GM21576 (cell line): ENCODE results near the gene OR13J1.
A peak's percentile ranks its signal among the peaks of the same experiment; 100 is the strongest.

Source experiments
- ATAC-seq: cut with Tn5 transposase; IDR thresholded peaks from one replicate; pipeline ENCODE4 v1.9.1; 2021; ENCODE audit warnings: mild to moderate bottlenecking, moderate library complexity; ENCODE audit not compliant: unreplicated experiment

OR13J1 gene

DNA sequence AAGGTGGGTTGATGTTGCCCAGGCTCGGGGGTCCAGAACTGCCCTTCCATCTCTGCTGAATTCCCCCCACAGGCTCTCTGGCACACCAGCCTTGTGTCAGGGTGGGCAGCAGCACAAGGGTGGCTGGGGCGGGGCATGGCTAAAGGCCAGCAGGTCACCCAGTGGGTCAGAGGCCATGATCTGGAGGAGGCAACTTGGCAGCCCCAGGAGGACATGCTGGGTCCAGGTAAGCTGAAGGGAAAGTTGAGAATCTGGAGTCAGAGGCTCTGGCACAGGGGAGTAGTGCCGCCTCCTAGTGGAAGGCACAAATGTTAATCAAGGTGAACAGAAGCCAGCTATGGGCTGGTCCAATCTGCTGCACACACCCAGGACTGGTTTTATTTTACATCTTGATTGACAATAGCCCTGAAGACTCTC, 35.0 kb downstream of the OR13J1 start:
- no peak for ATAC-seq

GRCh38 chr9:35834260-35835215, 35.7 kb downstream of the OR13J1 start:
- ATAC-seq: no peak

DNA sequence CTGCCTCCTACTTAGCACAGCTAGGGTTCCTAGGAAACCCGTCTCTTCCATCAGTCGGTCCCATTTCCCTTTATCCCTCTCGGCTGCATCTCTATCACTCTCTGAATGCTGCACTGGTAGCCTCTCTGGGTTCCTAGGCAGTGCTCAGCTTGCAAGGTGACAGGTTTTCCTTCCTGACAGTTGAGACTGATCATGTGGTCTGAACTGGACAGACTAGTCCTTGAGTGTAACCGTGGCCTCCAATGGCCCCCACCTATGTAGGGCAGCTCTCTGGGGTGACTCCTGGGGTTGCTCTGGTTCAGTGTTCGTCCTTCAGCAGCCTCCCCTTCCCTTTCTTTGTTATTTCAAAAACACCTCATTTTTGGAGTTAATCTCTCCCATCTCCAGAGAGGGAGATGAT, 37.4 kb downstream of the OR13J1 start:
- ATAC-seq: no peak

DNA sequence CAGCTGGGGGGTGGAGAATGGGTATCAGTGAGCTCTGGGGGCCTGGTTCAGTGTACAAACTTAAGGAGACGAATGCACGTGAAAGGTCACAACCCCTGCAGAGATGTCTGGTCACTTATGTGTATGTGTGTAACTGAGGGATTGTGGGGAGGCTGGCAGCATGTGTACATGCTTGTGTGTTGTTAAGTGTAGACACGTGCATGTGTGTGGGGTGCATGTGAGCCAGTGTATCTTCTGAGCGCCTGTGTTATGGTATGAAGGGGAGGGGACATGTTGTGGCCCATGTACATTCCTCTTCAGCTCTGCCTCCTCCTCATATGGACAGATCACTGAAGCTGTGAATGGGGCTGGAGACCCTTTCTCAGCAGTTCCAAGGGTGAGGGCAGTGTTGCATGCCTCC, 39.2 kb downstream of the OR13J1 start:
- no peak for ATAC-seq

- no peak for ATAC-seq
Observed at GRCh38 chr9:35829764-35830096, 40.5 kb downstream of the OR13J1 start.

DNA sequence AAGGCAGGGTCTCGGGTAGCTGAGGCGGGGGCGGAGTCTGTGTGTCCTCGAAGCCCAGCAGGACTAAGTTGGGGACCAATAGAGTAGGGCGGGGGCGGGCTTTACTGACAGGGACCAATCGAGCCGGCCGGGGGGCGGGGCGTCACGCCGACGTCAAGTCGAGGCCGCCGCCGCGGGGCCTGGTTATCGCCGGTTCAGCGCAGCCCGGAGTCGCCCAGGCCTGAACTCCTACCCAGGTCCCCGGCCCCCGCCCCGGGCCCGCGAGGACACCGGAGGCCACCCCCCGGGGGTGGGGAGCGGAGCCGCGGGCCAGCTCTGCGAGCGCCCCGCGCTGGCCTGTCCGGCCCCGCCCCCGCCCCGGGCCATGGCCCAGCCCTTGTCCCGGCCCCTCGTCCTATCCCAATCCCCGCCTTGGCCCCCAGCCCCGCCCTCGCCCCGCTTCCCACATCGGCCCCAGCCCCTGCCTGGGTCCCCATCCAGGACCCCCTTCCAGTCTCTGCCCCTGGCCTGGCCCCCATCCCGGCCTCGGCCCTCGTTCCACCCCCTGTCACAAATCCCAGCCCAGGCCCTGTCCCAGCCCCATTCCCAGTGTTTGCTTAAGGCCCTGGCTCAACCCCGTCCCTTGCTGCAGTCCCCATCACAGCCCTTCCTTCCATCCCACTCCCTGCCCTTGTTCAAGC, 41.0 kb downstream of the OR13J1 start, which contains the start of gene TMEM8B:
TMEM8B (plus strand) TSS at position 145 of the 680 bp plus-strand sequence; CDS start at position 365, 220 bp downstream.
- peak; percentile 77 for ATAC-seq

DNA sequence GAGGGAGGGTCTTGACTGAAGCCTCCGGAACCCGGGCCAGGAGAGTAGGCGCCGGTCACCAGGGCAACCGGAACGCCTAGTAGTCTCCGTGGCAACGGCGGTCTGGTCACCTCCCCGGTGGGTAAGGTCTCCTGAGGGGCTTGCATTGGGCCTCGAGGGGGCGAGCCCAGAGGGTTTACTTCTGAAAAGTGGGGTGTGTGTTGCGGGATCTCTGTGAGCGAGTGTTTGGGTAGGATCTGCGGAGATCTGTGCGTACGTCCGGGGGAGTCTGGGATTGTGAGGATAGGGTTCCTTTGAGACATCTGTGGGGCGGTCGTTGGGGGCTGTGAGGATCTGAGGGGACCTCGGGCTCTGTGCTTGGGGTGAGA, 41.5 kb downstream of the OR13J1 start, which contains the start of gene FAM221B:
FAM221B (minus strand) TSS at position 17 of the 368 bp plus-strand sequence. CDS start 2,571 bp downstream, outside the sequence.
- no peak for ATAC-seq

DNA sequence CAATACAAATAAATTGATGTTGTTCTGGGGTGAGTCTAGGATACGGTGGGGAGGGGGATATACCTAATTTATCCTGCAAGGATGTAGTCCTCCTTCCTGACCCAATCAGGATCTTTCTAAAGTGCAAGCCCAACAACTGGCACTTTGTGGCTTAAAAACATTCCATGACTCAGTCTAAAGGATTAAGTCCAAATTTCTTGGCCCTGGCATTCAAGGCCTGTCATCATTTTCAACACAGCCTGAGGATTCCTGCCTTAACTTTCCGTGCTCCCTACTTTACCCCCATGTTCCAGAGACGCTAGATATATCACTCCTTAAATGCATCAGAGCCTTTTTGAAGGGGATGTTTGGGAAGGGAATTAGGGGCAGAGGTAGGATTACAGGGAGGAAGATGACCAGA, 42.7 kb downstream of the OR13J1 start:
- no peak for ATAC-seq

GRCh38 chr9:35826071-35826701, 44.0 kb downstream of the OR13J1 start:
- peak; percentile 43 for ATAC-seq

GRCh38 chr9:35822926-35823325, 47.3 kb downstream of the OR13J1 start:
- ATAC-seq: no peak

GRCh38 chr9:35820076-35820475, 50.1 kb downstream of the OR13J1 start:
- ATAC-seq: no peak
